Kidney epithelial cell (primary cell): ENCODE data around the gene ABCB6. TPM values are rescaled to one million over a fixed set of nuclear protein-coding genes. Genes with fewer than 3 reads are reported as not detected.

Experiments
- DNase-seq: peaks from one replicate; pipeline ENCODE4 v3.0.0-alpha.2; 2010; ENCODE audit warnings: low read depth
- H3K27me3 ChIP-seq: 2 replicates; pipeline ENCODE4 v1.6.0; 2011; ENCODE audit warnings: low read length; ENCODE audit not compliant: control insufficient read depth, insufficient read depth
- H3K36me3 ChIP-seq: 2 replicates; pipeline ENCODE4 v1.5.1; 2011; ENCODE audit warnings: low read length; ENCODE audit not compliant: control insufficient read depth, insufficient read depth
- H3K4me3 ChIP-seq: 2 replicates; pipeline ENCODE4 v1.5.1; 2011; ENCODE audit warnings: low read depth, mild to moderate bottlenecking, control low read depth, low read length
- total RNA-seq: library from RNA; depleted of rRNA; stranded (reverse); fragments of >200 nt; gene quantifications from 2 replicates; pipeline ENCODE4 v1.2.3, GENCODE V29; 2015
- TF ChIP-seq, protein P1 (sequence below): IDR thresholded peaks from 2 replicates; pipeline ENCODE4 v1.5.1; 2011; ENCODE audit warnings: mild to moderate bottlenecking, moderate library complexity, low read length, control low read depth, inconsistent platforms; ENCODE audit not compliant: insufficient read depth, poor library complexity, severe bottlenecking

The ABCB6 gene
- total RNA-seq, 1 donor from 2014 or later: 5.8 TPM

DNA sequence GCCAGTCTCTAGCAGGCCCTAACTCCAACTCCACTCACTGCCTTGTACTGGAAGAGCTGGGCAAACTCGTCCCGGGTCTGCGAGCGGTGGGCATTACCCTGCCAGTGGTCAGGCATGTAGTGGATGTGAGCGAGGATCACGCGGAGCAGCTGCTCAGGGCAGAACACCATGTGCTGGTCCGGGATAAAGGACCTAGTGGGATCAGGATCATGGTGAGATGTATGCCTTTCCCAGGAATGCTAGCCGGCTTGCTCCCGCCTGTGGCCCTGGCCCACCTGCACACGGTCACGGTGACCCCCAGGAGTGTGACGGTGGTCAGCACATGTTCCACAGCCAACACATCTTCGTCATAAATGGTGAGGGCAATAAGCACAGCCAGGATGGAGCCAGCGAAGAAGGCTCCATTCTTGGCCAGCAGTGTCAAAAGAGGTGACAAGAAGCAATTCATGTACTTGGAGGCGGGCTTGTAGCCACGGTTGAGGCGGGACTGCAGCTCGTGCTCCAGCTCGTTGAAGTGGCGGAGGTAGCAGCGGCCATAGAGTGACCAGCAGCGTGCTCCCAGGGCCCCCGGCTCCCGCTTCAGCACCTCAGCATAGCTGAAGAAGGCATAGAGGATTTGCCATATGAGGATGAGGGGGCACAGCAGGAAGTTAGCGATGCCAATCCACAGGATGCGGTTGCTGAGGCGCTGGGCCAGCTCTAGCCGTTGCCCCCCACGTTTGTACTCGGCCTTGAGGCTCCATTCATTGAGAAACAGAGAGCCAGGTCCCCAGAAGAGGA lies 5.3 kb upstream of the ABCB6 start:
- TF ChIP-seq, protein P1, sequence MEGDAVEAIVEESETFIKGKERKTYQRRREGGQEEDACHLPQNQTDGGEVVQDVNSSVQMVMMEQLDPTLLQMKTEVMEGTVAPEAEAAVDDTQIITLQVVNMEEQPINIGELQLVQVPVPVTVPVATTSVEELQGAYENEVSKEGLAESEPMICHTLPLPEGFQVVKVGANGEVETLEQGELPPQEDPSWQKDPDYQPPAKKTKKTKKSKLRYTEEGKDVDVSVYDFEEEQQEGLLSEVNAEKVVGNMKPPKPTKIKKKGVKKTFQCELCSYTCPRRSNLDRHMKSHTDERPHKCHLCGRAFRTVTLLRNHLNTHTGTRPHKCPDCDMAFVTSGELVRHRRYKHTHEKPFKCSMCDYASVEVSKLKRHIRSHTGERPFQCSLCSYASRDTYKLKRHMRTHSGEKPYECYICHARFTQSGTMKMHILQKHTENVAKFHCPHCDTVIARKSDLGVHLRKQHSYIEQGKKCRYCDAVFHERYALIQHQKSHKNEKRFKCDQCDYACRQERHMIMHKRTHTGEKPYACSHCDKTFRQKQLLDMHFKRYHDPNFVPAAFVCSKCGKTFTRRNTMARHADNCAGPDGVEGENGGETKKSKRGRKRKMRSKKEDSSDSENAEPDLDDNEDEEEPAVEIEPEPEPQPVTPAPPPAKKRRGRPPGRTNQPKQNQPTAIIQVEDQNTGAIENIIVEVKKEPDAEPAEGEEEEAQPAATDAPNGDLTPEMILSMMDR: no peak
- DNase-seq: no peak
- H3K27me3 ChIP-seq: no peaks in the 10 kb centered on the region
- no peaks in the 10 kb centered on the region for H3K36me3 ChIP-seq
- H3K4me3 ChIP-seq: no peak overlapping the region

DNA sequence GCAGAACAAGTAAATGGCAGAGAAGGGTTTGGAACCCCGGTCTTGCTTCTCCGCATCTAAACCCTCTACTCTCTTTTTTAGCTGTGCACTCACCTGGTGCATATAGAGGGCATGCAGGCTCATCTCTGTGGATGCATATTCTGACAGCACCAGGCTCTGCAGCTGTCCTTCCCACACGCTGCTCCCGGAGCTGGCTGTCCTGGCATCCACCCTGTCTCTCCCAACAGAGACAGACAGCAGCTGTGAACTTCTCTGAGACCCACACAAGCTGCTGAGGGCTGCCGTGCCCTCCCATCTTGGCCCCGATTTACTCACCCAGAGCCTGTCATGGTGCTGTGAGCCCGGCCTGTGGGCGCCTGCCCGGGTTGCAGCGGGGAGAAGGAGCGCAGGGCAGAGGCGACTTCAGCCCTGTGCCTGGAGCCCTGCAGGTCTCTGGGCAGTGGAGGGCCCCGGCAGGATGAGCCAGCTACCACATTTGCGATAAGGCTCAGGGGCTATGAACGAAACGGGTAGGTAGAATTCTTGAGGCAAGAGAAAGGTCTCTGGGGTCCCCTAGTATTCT lies 3.3 kb upstream of the ABCB6 start:
- Histone ChIP-seq H3K27me3 (no peaks in the 10 kb centered on the region), H3K36me3 (no peaks in the 10 kb centered on the region), H3K4me3 (no peak overlapping the region)
- TF ChIP-seq, protein P1: no peak
- no peak for DNase-seq

DNA sequence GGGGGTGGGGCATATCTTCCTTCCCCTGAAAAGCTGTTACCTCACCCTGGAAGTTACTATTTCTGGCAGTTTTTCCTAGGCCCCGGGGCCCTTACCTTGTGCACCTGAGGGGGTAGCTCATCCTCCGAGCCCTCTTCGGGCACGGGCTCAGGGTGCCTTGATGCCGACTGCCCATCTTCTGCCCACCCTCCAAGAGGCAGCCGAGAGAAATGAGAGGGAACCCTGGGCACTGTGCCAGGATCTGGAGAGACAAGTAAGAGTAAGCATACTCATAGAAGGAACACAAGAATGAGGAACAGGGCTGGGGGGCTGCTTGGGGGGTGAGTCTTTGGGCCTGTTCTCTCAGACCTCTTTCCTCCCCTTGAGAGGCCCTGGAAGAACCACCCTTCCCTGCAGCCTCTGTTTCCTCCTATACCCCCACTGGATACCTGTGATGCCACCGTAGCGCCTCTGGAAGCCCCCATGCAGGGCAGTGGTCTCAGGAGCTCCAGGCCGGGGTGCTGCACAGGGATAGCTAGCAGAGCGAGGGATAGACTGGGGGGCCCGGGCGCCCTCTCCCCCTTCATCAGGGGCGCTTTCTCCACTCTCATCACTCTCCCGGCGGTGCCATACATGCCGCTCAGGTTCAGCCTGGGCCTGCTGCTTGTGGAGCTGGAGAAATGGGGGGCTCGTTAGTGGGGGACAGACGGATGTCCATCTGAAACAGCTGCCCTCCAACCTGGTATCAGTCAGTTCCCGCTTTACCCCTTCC lies 2.1 kb upstream of the ABCB6 start:
- Histone ChIP-seq H3K27me3 (no peaks in the 10 kb centered on the region), H3K4me3 (no peak overlapping the region), H3K36me3 (no peaks in the 10 kb centered on the region)
- TF ChIP-seq, protein P1: no peak
- no peak for DNase-seq

DNA sequence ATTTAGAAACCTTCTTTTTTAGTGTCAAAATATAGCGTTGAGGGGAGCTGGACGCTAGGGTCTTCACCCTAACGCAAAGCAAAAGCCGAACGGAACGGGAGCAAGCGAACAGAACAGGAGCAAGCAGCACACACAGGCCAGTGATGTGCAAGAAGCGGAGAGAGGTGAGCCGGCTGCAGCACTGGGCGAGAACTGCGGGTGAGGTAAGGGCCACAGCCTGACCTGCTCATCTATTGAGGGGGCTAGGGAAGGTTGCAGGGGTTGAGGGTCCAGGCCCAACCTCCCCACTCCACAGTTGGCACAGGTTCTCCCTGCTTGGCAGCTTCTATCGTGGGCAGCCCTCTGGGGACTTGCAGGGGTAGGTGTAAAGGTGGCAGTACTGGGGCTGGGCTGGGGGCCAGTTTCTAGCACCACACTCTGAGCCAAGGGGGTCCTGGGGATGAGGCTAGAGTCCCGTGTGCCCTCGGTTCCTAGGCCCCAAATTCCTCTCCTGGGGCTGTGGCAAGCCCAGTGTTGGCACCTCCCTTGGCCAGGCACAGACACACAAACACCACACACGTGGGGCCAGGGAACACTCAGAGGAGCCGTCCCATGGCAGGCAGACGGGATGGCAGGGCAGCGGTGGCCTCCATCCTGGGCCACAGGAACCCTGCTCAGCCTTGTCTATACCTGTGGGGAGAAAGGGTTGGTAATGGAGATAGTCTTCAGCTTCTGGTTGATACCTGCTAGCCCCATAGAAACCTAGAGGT lies 1.2 kb upstream of the ABCB6 start:
- Histone ChIP-seq H3K27me3 (no peaks in the 10 kb centered on the region), H3K4me3 (no peak overlapping the region), H3K36me3 (no peaks in the 10 kb centered on the region)
- no peak for DNase-seq
- TF ChIP-seq, protein P1: no peak

DNA sequence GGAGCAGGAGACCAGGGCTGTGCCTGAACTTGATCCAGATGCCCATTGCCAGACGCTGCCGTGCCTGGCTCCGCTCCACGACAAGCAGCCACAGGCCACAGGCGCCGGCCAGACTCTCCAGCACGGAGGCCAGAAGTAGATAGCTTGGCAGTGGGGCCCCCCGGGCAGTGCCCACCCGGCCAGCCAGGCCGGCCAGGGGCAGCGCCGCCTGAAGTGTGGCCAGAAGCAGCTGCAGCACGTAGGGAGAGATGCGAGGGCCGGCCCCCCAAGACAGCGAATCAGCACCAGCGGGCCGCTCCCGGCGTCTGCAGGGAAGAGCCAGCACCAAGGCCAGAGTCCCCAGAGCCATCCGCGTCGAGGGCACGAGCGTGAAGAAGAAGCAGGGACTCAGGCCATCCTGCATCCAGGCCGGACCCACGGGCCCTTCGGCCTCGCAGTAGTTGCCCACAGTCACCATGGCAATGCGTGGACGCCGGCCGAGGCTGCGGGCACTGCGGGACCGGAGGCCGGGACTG lies 484 bp downstream of the ABCB6 start:
- Histone ChIP-seq H3K27me3 (no peaks in the 10 kb centered on the region), H3K4me3 (peak overlapping the region; percentile 43), H3K36me3 (peaks cover 2% of the 10 kb centered on the region)
- TF ChIP-seq, protein P1: no peak
- no peak for DNase-seq
